Measurements from ENCODE around the gene CLMP. TPM values are rescaled to one million over a fixed set of nuclear protein-coding genes. Genes with fewer than 3 reads are reported as not detected.

The CLMP gene
- total and polyA plus RNA-seq, 2 experiments from 2014 or later = 7.1 to 18.4 TPM

DNA sequence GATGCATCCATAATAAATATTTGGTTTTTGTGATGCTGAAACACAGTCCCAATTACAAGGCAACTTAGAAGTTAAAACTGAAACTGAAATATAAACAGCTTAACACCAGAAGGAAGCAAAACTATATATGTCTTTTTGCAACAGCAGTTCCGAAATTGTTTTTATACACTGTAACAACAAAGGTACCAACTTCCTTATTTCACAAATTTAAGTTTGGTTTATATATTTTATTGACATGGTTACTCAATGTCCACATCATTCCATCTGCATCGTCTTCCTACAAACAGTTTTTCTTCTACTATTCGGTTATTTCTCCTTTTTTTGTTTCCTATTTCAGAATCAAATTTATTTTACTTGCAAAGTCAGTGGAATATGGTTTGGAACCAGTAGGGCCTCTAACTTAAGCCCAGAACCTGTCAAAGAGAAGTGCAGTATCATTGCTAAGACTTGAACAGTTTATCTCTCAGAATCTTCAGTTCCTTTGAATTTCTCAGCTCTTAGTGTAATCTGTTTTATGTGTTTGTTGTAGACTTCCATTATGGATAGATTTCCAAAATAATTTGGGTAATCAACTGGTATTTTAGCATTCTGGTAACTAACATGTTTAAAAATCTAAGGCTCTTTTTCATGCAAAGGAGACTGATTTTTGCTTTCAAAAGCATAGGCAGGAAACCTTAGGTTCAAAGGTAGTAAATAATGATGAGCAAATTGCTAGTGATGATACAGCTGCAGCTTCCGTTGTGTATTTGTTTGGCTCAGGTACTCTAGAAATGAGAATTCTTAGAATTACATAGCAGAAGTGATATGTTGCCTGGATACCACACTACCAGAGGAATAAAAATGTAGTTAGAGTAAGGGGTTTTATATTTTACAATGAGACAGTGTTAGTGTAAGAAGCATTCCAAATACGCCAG, 124.9 kb downstream of the CLMP start:
- Histone ChIP-seq H3K4me1 (ENCODE audit: insufficient read depth) (peaks cover 36% of the 10 kb centered on the region), H2AFZ (no peak overlapping the region), H4K20me1 (replicated peaks; ENCODE audit: insufficient read depth) (no peaks in the 10 kb centered on the region), H3K9me2 (ENCODE audit: insufficient read depth) (no peaks in the 10 kb centered on the region), H3K27ac (ENCODE audit: low read depth) (peak overlapping the region; percentile 51), H3K36me3 (ENCODE audit: insufficient read depth) (peaks cover 8% of the 10 kb centered on the region; the same call in 1 of the 2 replicates), H3F3A (replicated peaks; ENCODE audit: low read depth) (no peaks in the 10 kb centered on the region), H3K4me2 (peak overlapping the region; percentile 56), H3K4me3 (0 out of 2 replicates have a peak overlapping the region, but pooled peaks have one; percentile 1), H3K27me3 (ENCODE audit: insufficient read depth) (no peaks in the 10 kb centered on the region), H3K79me2 (replicated peaks; ENCODE audit: insufficient read depth) (peaks cover 10% of the 10 kb centered on the region; the same call in 1 of the 2 replicates)
- H3K4me3 Mint-ChIP-seq = no peak overlapping the region; the same call in 2 of the 3 replicates
- H3K4me1 Mint-ChIP-seq = peaks cover 40% of the 10 kb centered on the region
- peak overlapping the region; percentile 66; the same call in 1 of the 2 replicates for H3K27ac Mint-ChIP-seq
- no peak for ATAC-seq
- peaks cover 10% of the 10 kb centered on the region for H3K36me3 Mint-ChIP-seq (ENCODE audit: low read depth)
- TF ChIP-seq JUNB (IDR thresholded peaks at IDR 0.05; ENCODE audit: unreplicated experiment) = no peak
- no peak for TF ChIP-seq CREB1 (CRISPR knock-in tag; IDR thresholded peaks at IDR 0.05; ENCODE audit: low read depth)
- no peak for TF ChIP-seq NANOG (IDR thresholded peaks at IDR 0.05; ENCODE audit: borderline replicate concordance)
- TF ChIP-seq, protein P1, sequence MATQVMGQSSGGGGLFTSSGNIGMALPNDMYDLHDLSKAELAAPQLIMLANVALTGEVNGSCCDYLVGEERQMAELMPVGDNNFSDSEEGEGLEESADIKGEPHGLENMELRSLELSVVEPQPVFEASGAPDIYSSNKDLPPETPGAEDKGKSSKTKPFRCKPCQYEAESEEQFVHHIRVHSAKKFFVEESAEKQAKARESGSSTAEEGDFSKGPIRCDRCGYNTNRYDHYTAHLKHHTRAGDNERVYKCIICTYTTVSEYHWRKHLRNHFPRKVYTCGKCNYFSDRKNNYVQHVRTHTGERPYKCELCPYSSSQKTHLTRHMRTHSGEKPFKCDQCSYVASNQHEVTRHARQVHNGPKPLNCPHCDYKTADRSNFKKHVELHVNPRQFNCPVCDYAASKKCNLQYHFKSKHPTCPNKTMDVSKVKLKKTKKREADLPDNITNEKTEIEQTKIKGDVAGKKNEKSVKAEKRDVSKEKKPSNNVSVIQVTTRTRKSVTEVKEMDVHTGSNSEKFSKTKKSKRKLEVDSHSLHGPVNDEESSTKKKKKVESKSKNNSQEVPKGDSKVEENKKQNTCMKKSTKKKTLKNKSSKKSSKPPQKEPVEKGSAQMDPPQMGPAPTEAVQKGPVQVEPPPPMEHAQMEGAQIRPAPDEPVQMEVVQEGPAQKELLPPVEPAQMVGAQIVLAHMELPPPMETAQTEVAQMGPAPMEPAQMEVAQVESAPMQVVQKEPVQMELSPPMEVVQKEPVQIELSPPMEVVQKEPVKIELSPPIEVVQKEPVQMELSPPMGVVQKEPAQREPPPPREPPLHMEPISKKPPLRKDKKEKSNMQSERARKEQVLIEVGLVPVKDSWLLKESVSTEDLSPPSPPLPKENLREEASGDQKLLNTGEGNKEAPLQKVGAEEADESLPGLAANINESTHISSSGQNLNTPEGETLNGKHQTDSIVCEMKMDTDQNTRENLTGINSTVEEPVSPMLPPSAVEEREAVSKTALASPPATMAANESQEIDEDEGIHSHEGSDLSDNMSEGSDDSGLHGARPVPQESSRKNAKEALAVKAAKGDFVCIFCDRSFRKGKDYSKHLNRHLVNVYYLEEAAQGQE (IDR thresholded peaks at IDR 0.05; ENCODE audit: unreplicated experiment) = no peak
- TF ChIP-seq EZH2phosphoT487 (IDR thresholded peaks at IDR 0.05; ENCODE audit: unreplicated experiment) = no peak
- TF ChIP-seq STAT1 (IDR thresholded peaks at IDR 0.05; ENCODE audit: unreplicated experiment) = no peak
- TF ChIP-seq ZNF331 (CRISPR knock-in tag; IDR thresholded peaks at IDR 0.05; ENCODE audit: low read depth) = no peak
- TF ChIP-seq, protein P2, sequence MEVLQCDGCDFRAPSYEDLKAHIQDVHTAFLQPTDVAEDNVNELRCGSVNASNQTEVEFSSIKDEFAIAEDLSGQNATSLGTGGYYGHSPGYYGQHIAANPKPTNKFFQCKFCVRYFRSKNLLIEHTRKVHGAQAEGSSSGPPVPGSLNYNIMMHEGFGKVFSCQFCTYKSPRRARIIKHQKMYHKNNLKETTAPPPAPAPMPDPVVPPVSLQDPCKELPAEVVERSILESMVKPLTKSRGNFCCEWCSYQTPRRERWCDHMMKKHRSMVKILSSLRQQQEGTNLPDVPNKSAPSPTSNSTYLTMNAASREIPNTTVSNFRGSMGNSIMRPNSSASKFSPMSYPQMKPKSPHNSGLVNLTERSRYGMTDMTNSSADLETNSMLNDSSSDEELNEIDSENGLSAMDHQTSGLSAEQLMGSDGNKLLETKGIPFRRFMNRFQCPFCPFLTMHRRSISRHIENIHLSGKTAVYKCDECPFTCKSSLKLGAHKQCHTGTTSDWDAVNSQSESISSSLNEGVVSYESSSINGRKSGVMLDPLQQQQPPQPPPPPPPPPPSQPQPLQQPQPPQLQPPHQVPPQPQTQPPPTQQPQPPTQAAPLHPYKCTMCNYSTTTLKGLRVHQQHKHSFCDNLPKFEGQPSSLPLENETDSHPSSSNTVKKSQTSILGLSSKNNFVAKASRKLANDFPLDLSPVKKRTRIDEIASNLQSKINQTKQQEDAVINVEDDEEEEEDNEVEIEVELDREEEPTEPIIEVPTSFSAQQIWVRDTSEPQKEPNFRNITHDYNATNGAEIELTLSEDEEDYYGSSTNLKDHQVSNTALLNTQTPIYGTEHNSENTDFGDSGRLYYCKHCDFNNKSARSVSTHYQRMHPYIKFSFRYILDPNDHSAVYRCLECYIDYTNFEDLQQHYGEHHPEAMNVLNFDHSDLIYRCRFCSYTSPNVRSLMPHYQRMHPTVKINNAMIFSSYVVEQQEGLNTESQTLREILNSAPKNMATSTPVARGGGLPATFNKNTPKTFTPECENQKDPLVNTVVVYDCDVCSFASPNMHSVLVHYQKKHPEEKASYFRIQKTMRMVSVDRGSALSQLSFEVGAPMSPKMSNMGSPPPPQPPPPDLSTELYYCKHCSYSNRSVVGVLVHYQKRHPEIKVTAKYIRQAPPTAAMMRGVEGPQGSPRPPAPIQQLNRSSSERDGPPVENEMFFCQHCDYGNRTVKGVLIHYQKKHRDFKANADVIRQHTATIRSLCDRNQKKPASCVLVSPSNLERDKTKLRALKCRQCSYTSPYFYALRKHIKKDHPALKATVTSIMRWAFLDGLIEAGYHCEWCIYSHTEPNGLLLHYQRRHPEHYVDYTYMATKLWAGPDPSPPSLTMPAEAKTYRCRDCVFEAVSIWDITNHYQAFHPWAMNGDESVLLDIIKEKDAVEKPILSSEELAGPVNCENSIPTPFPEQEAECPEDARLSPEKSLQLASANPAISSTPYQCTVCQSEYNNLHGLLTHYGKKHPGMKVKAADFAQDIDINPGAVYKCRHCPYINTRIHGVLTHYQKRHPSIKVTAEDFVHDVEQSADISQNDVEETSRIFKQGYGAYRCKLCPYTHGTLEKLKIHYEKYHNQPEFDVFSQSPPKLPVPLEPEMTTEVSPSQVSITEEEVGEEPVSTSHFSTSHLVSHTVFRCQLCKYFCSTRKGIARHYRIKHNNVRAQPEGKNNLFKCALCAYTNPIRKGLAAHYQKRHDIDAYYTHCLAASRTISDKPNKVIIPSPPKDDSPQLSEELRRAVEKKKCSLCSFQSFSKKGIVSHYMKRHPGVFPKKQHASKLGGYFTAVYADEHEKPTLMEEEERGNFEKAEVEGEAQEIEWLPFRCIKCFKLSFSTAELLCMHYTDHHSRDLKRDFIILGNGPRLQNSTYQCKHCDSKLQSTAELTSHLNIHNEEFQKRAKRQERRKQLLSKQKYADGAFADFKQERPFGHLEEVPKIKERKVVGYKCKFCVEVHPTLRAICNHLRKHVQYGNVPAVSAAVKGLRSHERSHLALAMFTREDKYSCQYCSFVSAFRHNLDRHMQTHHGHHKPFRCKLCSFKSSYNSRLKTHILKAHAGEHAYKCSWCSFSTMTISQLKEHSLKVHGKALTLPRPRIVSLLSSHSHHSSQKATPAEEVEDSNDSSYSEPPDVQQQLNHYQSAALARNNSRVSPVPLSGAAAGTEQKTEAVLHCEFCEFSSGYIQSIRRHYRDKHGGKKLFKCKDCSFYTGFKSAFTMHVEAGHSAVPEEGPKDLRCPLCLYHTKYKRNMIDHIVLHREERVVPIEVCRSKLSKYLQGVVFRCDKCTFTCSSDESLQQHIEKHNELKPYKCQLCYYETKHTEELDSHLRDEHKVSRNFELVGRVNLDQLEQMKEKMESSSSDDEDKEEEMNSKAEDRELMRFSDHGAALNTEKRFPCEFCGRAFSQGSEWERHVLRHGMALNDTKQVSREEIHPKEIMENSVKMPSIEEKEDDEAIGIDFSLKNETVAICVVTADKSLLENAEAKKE (CRISPR knock-in tag; IDR thresholded peaks at IDR 0.05) = no peak
- TF ChIP-seq EZH2 (IDR thresholded peaks at IDR 0.05; ENCODE audit: low read depth, unreplicated experiment) = no peak
- TF ChIP-seq ZNF114 (CRISPR knock-in tag; IDR thresholded peaks at IDR 0.05) = no peak
- TF ChIP-seq, protein P3, sequence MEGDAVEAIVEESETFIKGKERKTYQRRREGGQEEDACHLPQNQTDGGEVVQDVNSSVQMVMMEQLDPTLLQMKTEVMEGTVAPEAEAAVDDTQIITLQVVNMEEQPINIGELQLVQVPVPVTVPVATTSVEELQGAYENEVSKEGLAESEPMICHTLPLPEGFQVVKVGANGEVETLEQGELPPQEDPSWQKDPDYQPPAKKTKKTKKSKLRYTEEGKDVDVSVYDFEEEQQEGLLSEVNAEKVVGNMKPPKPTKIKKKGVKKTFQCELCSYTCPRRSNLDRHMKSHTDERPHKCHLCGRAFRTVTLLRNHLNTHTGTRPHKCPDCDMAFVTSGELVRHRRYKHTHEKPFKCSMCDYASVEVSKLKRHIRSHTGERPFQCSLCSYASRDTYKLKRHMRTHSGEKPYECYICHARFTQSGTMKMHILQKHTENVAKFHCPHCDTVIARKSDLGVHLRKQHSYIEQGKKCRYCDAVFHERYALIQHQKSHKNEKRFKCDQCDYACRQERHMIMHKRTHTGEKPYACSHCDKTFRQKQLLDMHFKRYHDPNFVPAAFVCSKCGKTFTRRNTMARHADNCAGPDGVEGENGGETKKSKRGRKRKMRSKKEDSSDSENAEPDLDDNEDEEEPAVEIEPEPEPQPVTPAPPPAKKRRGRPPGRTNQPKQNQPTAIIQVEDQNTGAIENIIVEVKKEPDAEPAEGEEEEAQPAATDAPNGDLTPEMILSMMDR (conservative IDR thresholded peaks at IDR 0.05; ENCODE audit: low read depth in 2 of 2) = no peak
- TF ChIP-seq POLR2AphosphoS5 (IDR thresholded peaks at IDR 0.05; ENCODE audit: low read depth) = no peak
- TF ChIP-seq, protein P4, sequence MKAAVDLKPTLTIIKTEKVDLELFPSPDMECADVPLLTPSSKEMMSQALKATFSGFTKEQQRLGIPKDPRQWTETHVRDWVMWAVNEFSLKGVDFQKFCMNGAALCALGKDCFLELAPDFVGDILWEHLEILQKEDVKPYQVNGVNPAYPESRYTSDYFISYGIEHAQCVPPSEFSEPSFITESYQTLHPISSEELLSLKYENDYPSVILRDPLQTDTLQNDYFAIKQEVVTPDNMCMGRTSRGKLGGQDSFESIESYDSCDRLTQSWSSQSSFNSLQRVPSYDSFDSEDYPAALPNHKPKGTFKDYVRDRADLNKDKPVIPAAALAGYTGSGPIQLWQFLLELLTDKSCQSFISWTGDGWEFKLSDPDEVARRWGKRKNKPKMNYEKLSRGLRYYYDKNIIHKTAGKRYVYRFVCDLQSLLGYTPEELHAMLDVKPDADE (IDR thresholded peaks at IDR 0.05) = no peak
- DNase-seq (ENCODE audit: low spot score) = no peak
- no peaks in the 10 kb centered on the region for H3K9me3 Mint-ChIP-seq
- peaks cover 8% of the 10 kb centered on the region for H3K27me3 Mint-ChIP-seq (ENCODE audit: insufficient read depth, low read depth, poor library complexity)
